Stimulated activated CD8-positive, alpha-beta memory T cell treated with anti-CD3 and anti-CD28 coated beads, Interleukin-4, amount 100 ng/mL, for 24 hours (primary cell): Measurements from ENCODE around the gene KRTAP4-5.
"Not testable (repeated sequence)": the region's sequence is repeated elsewhere in the genome, so short reads cannot be mapped to it uniquely, and the experiment has no call there.

Experiments used
- DNase-seq: peaks from one replicate; pipeline ENCODE4 v3.0.0-alpha.2; 2020; ENCODE audit warnings: low read depth

Gene KRTAP4-5

GRCh38 chr17:41108728-41109386 is 40.8 kb downstream of the KRTAP4-5 start:
- DNase-seq = not testable (repeated sequence)

- no peak for DNase-seq
These were observed 41.6 kb downstream of the KRTAP4-5 start for GRCh38 chr17:41107941-41108450.

GRCh38 chr17:41105347-41105746 is 44.3 kb downstream of the KRTAP4-5 start, which contains the start of gene KRTAP4-9:
TSS of gene KRTAP4-9 (plus strand) at chr17:41105389. CDS start at chr17:41105389, 0 bp downstream.
- DNase-seq = not testable (repeated sequence)

GRCh38 chr17:41104386-41105038 is 45.1 kb downstream of the KRTAP4-5 start:
- DNase-seq = not testable (repeated sequence)

GRCh38 chr17:41103896-41104295 is 45.7 kb downstream of the KRTAP4-5 start:
- no peak for DNase-seq

- DNase-seq = no peak
These were observed 47.9 kb downstream of the KRTAP4-5 start, which contains the start of gene KRTAP4-16 for GRCh38 chr17:41101586-41102259. TSS of gene KRTAP4-16 (minus strand) at chr17:41102209. CDS start at chr17:41102209, 0 bp downstream.

GRCh38 chr17:41099682-41100480 is 49.7 kb downstream of the KRTAP4-5 start:
- not testable (repeated sequence) for DNase-seq
